ENCODE measurements around the gene EFCAB6. TPM values are rescaled to one million over a fixed set of nuclear protein-coding genes. Genes with fewer than 3 reads are reported as not detected.

Gene EFCAB6
- total and polyA plus RNA-seq, 12 donors: 1.6 to 4.8 (median 2.9) TPM

DNA sequence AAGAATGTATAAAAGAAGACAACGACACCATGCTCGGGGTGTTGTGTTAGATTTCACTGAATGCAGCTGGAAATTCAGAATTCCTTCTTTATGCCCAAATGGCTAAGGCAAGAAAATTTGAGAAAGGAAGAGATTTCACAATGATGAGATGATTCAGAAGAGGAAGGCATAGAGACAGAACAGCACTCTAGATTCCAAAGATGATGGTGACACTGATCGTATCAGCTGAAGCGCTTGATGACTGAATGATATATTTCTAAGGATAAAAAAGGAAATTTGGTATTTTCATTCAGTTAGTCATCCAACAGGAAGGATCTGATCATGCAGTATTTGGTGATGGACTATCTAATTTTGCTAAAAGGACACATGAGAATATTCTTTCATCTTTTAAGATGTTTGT lies 189.2 kb downstream of the EFCAB6 start:
- intact Hi-C loops (cut with DNase I): no loop called here
- Histone ChIP-seq H3K9me3 (replicated peaks in 1 of 3) (no peaks in the 10 kb centered on the region), H3K27ac (no peak overlapping the region), H3K36me3 (replicated peaks in 1 of 2) (no peaks in the 10 kb centered on the region), H3K4me3 (no peak overlapping the region), H3K4me1 (replicated peaks in 1 of 2) (no peaks in the 10 kb centered on the region), H3K27me3 (no peaks in the 10 kb centered on the region)
- 93 to 96% (median 93%) methylated on average over 4 of the region's 4 CpGs for WGBS, 4 donors
- TF ChIP-seq, protein P1, sequence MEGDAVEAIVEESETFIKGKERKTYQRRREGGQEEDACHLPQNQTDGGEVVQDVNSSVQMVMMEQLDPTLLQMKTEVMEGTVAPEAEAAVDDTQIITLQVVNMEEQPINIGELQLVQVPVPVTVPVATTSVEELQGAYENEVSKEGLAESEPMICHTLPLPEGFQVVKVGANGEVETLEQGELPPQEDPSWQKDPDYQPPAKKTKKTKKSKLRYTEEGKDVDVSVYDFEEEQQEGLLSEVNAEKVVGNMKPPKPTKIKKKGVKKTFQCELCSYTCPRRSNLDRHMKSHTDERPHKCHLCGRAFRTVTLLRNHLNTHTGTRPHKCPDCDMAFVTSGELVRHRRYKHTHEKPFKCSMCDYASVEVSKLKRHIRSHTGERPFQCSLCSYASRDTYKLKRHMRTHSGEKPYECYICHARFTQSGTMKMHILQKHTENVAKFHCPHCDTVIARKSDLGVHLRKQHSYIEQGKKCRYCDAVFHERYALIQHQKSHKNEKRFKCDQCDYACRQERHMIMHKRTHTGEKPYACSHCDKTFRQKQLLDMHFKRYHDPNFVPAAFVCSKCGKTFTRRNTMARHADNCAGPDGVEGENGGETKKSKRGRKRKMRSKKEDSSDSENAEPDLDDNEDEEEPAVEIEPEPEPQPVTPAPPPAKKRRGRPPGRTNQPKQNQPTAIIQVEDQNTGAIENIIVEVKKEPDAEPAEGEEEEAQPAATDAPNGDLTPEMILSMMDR (IDR thresholded peaks at IDR 0.05): no peak
- TF ChIP-seq POLR2A (IDR thresholded peaks at IDR 0.05): no peak
- no peak for DNase-seq

DNA sequence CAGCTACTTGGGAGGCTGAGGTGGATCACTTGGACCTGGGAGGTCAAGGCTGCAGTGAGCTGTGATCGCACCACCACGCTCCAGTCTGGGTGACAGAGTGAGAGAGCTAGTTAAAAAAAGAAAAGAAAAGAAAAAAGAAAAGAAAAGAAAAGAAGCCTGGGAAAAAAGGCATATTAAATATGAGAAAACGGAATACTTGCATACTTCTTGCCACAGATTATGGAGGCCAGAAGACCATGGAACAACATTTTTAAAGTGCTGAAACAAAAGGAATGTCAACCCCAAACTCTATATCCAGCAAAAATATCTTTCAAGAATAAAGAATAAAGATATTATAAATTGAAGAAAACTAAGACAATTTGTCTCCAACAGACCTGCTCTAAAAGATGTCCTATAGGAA lies 191.9 kb downstream of the EFCAB6 start:
- Histone ChIP-seq H3K36me3 (replicated peaks in 1 of 2) (no peaks in the 10 kb centered on the region), H3K4me1 (replicated peaks in 1 of 2) (no peaks in the 10 kb centered on the region), H3K9me3 (replicated peaks in 1 of 3) (no peaks in the 10 kb centered on the region), H3K27ac (no peak overlapping the region), H3K4me3 (no peak overlapping the region), H3K27me3 (no peaks in the 10 kb centered on the region)
- intact Hi-C loops (cut with DNase I): no loop called here
- WGBS, 4 donors: 73 to 96% (median 89%) methylated on average over 3 of the region's 3 CpGs
- DNase-seq: no peak
- no peak for TF ChIP-seq POLR2A (IDR thresholded peaks at IDR 0.05)
- TF ChIP-seq, protein P1 (IDR thresholded peaks at IDR 0.05): no peak

DNA sequence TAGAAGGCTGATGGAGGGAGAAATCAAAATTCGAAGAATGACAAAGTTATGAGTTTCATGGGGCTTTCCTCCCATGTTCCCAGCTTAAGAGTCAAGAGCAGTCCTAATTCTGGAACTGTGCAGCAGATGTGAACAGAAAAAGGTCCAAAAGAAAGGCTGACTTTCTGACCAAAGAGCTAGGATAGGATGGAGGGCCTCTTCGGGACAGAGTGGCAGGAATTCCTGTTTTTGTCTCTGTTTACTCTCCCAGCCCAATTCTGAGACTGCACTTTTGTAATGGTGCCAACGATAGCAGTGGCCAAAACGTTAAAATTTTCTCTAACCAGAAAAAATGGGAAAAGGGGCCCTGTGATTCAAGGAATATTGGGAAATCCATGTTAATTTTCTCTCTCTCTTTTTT lies 193.6 kb downstream of the EFCAB6 start:
- Histone ChIP-seq H3K36me3 (replicated peaks in 1 of 2) (no peaks in the 10 kb centered on the region), H3K27ac (no peak overlapping the region), H3K9me3 (replicated peaks in 1 of 3) (no peaks in the 10 kb centered on the region), H3K4me3 (no peak overlapping the region), H3K4me1 (replicated peaks in 1 of 2) (no peaks in the 10 kb centered on the region), H3K27me3 (no peaks in the 10 kb centered on the region)
- no peak for DNase-seq
- intact Hi-C loops (cut with DNase I): no loop called here
- WGBS, 4 donors: 64 to 75% (median 71%) methylated on average over 4 of the region's 4 CpGs
- TF ChIP-seq, protein P1 (IDR thresholded peaks at IDR 0.05): no peak
- TF ChIP-seq POLR2A (IDR thresholded peaks at IDR 0.05): no peak

DNA sequence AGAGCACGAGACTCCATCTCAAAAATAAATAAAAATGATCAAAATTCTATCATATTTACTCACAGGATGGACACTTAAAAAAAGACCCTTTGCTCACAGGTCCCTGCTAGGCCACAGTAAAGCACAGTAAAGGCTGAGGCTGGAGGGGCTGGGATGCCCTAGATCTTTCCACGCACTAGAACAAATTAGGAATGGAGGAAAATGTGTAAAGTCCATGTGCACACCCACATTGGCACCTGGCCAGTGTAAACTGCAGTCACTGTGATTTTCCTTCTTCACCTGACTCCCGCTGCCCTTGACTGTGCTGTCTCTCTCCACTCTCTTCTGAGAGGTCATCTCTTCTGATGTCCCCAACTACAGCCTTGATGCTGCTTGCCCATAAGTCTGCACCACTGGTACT lies 195.5 kb downstream of the EFCAB6 start:
- Histone ChIP-seq H3K9me3 (replicated peaks in 1 of 3) (no peaks in the 10 kb centered on the region), H3K36me3 (replicated peaks in 1 of 2) (no peaks in the 10 kb centered on the region), H3K27me3 (no peaks in the 10 kb centered on the region), H3K4me1 (replicated peaks in 1 of 2) (no peaks in the 10 kb centered on the region), H3K4me3 (no peak overlapping the region), H3K27ac (no peak overlapping the region)
- WGBS, 4 donors: 85 to 95% (median 92%) methylated on average over 3 of the region's 3 CpGs
- TF ChIP-seq POLR2A (IDR thresholded peaks at IDR 0.05): no peak
- TF ChIP-seq, protein P1 (IDR thresholded peaks at IDR 0.05): no peak
- no peak for DNase-seq
- intact Hi-C loops (cut with DNase I): no loop called here

Measured in adrenal gland (tissue), 12 donors.